HepG2 (cell line): ENCODE data around the gene HMGN4. TPM values are rescaled to one million over a fixed set of nuclear protein-coding genes. Genes with fewer than 3 reads are reported as not detected.

ENCODE experiments used
- ARNT ChIP-seq: fragments of 450-650 bp; IDR thresholded peaks from 2 replicates; pipeline ENCODE4 v1.6.1; 2017
- FIP1L1 ChIP-seq: fragments of 200-400 bp; formaldehyde crosslinking; IDR thresholded peaks from 2 replicates; pipeline ENCODE4 v1.6.1; 2018; ENCODE audit warnings: low read depth, mild to moderate bottlenecking, low read length, moderate library complexity, borderline replicate concordance; ENCODE audit not compliant: insufficient read depth
- KLF13 ChIP-seq: sonication (generic); formaldehyde crosslinking; IDR thresholded peaks from 2 replicates; pipeline ENCODE4 v1.4.0; 2020; ENCODE audit warnings: mild to moderate bottlenecking, missing genetic modification reagents
- MAZ ChIP-seq, 2 experiments: sonication (generic) in 1 of 2; formaldehyde crosslinking in 1 of 2; IDR thresholded peaks; 2 replicates each; pipeline versions ENCODE4 v1.5.0 to v1.6.1; 2012 to 2020; ENCODE audit warnings: low read depth in 2 of 2, mild to moderate bottlenecking in 2 of 2, borderline replicate concordance in 1 of 2, improper control_type of control experiment in 1 of 2, low read length in 1 of 2, missing genetic modification reagents in 1 of 2, moderate library complexity in 1 of 2
- NFIB ChIP-seq: sonication (generic); formaldehyde crosslinking; IDR thresholded peaks from 2 replicates; pipeline ENCODE4 v1.9.0; 2021; ENCODE audit warnings: missing genetic modification reagents, mild to moderate bottlenecking, borderline replicate concordance
- RFXAP ChIP-seq: sonication (generic); formaldehyde crosslinking; IDR thresholded peaks from 2 replicates; pipeline ENCODE4 v1.4.0; 2020; ENCODE audit warnings: missing genetic modification reagents, borderline replicate concordance
- SIN3A ChIP-seq: IDR thresholded peaks from 2 replicates; pipeline ENCODE4 v1.6.1; 2011; ENCODE audit warnings: low read depth, mild to moderate bottlenecking, control low read depth, low read length, borderline replicate concordance
- SMAD3 ChIP-seq: sonication (generic); formaldehyde crosslinking; IDR thresholded peaks from 2 replicates; pipeline ENCODE4 v1.4.0; 2020; ENCODE audit warnings: missing genetic modification reagents
- TCF7 ChIP-seq: sonication (generic); IDR thresholded peaks from 2 replicates; pipeline ENCODE4 v1.6.1; 2016; ENCODE audit warnings: antibody characterized with exemption, low read depth
- ZNF44 ChIP-seq: sonication (generic); formaldehyde crosslinking; IDR thresholded peaks from 2 replicates; pipeline ENCODE4 v1.5.1; 2020; ENCODE audit warnings: mild to moderate bottlenecking, missing genetic modification reagents
- ZNF546 ChIP-seq: sonication (generic); formaldehyde crosslinking; conservative IDR thresholded peaks from 2 replicates; pipeline ENCODE4 v1.8.1; 2023; ENCODE audit warnings: mild to moderate bottlenecking, missing genetic modification reagents
- ZNF615 ChIP-seq: sonication (generic); formaldehyde crosslinking; IDR thresholded peaks from 2 replicates; pipeline ENCODE4 v1.5.0; 2020; ENCODE audit warnings: mild to moderate bottlenecking, missing genetic modification reagents, borderline replicate concordance
- ZNF749 ChIP-seq: sonication (generic); formaldehyde crosslinking; IDR thresholded peaks from 2 replicates; pipeline ENCODE4 v1.8.0; 2022; ENCODE audit warnings: mild to moderate bottlenecking, missing genetic modification reagents, moderate library complexity, borderline replicate concordance
- ZNF883 ChIP-seq: sonication (generic); formaldehyde crosslinking; IDR thresholded peaks from 2 replicates; pipeline ENCODE4 v1.5.1; 2020; ENCODE audit warnings: mild to moderate bottlenecking, missing genetic modification reagents; ENCODE audit errors: not compliant biosample characterization
- polyA plus RNA-seq, 8 experiments: library from polyadenylated mRNA; depleted of rRNA in 3 of 8; stranded (reverse) in 7 of 8; unstranded in 1 of 8; fragments of >200 nt; fragmentation: Illumina TruSeq in 4 of 8; extraction: Trizol in 4 of 8; gene quantifications; 2 replicates each; pipeline versions ENCODE4 v1.2.1 to v1.2.3, GENCODE V29; 2011 to 2016; ENCODE audit warnings: low read depth in 4 of 8, missing spikeins in 1 of 8, mixed read lengths in 1 of 8; ENCODE audit not compliant: insufficient read depth in 1 of 8
- total RNA-seq, 5 experiments: library from RNA; depleted of rRNA; stranded (reverse); fragments of >200 nt; fragmentation: Illumina TruSeq; extraction: Trizol; gene quantifications; 2 replicates each; pipeline ENCODE4 v1.2.3, GENCODE V29; 2016; ENCODE audit warnings: low read depth in 1 of 5
- TF ChIP-seq, protein P1 (sequence below): sonication (generic); IDR thresholded peaks from 2 replicates; pipeline ENCODE4 v1.6.1; 2016; ENCODE audit warnings: low read depth, borderline replicate concordance
- TF ChIP-seq, protein P2 (sequence below), 2 experiments: IDR thresholded peaks; 2 replicates each; pipeline ENCODE4 v1.6.1; 2011 to 2012; ENCODE audit warnings: low read length in 2 of 2, borderline replicate concordance in 1 of 2, low read depth in 1 of 2, mild to moderate bottlenecking in 1 of 2, moderate library complexity in 1 of 2
- TF ChIP-seq, protein P3 (sequence below): sonication (generic); formaldehyde crosslinking; IDR thresholded peaks from 2 replicates; pipeline ENCODE4 v1.5.0; 2020; ENCODE audit warnings: missing genetic modification reagents, mild to moderate bottlenecking, borderline replicate concordance

The HMGN4 gene
- total and polyA plus RNA-seq, 2 of the 13 experiments (the other 11 are each of a cell fraction or from before 2014, with no cell fraction given): 39.9 to 52.1 TPM

- TF ChIP-seq ZNF883: no peak
- no peak for TF ChIP-seq ZNF615
- TF ChIP-seq ARNT: no peak
- no peak for TF ChIP-seq SIN3A
- no peak for TF ChIP-seq ZNF546 (CRISPR knock-in tag)
- no peak for TF ChIP-seq TCF7
- no peak for TF ChIP-seq ZNF44
- no peak for TF ChIP-seq KLF13 (CRISPR knock-in tag)
- TF ChIP-seq, protein P1, sequence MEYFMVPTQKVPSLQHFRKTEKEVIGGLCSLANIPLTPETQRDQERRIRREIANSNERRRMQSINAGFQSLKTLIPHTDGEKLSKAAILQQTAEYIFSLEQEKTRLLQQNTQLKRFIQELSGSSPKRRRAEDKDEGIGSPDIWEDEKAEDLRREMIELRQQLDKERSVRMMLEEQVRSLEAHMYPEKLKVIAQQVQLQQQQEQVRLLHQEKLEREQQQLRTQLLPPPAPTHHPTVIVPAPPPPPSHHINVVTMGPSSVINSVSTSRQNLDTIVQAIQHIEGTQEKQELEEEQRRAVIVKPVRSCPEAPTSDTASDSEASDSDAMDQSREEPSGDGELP: peak; percentile 43; the same call in 1 of the 2 replicates
- no peak for TF ChIP-seq ZNF749 (CRISPR knock-in tag)
- TF ChIP-seq SMAD3 (CRISPR knock-in tag): peak; percentile 24; the same call in 1 of the 2 replicates
- TF ChIP-seq, protein P2, sequence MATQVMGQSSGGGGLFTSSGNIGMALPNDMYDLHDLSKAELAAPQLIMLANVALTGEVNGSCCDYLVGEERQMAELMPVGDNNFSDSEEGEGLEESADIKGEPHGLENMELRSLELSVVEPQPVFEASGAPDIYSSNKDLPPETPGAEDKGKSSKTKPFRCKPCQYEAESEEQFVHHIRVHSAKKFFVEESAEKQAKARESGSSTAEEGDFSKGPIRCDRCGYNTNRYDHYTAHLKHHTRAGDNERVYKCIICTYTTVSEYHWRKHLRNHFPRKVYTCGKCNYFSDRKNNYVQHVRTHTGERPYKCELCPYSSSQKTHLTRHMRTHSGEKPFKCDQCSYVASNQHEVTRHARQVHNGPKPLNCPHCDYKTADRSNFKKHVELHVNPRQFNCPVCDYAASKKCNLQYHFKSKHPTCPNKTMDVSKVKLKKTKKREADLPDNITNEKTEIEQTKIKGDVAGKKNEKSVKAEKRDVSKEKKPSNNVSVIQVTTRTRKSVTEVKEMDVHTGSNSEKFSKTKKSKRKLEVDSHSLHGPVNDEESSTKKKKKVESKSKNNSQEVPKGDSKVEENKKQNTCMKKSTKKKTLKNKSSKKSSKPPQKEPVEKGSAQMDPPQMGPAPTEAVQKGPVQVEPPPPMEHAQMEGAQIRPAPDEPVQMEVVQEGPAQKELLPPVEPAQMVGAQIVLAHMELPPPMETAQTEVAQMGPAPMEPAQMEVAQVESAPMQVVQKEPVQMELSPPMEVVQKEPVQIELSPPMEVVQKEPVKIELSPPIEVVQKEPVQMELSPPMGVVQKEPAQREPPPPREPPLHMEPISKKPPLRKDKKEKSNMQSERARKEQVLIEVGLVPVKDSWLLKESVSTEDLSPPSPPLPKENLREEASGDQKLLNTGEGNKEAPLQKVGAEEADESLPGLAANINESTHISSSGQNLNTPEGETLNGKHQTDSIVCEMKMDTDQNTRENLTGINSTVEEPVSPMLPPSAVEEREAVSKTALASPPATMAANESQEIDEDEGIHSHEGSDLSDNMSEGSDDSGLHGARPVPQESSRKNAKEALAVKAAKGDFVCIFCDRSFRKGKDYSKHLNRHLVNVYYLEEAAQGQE (IDR thresholded peaks at IDR 0.05; ENCODE audit: borderline replicate concordance in 1 of 2, low read depth in 1 of 2, low read length in 2 of 2): no peak
- TF ChIP-seq, protein P3, sequence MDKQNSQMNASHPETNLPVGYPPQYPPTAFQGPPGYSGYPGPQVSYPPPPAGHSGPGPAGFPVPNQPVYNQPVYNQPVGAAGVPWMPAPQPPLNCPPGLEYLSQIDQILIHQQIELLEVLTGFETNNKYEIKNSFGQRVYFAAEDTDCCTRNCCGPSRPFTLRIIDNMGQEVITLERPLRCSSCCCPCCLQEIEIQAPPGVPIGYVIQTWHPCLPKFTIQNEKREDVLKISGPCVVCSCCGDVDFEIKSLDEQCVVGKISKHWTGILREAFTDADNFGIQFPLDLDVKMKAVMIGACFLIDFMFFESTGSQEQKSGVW (CRISPR knock-in tag): no peak
- no peak for TF ChIP-seq NFIB (CRISPR knock-in tag)
- TF ChIP-seq MAZ (IDR thresholded peaks at IDR 0.05; ENCODE audit: borderline replicate concordance, low read depth, low read length): no peak
- TF ChIP-seq MAZ (CRISPR knock-in tag; IDR thresholded peaks at IDR 0.05; ENCODE audit: low read depth): no peak
- no peak for TF ChIP-seq FIP1L1
- peak; percentile 79; the same call in 1 of the 2 replicates for TF ChIP-seq RFXAP
Observed at GRCh38 chr6:26514984-26515383, 23.2 kb upstream of the HMGN4 start (continued).
